ENCODE results near the gene KCNK10. TPM values are rescaled to one million over a fixed set of nuclear protein-coding genes. Genes with fewer than 3 reads are reported as not detected.

The KCNK10 gene
- total RNA-seq, 6 experiments from 2014 or later: not detected

- Histone ChIP-seq H3K9me3 (no peaks in the 10 kb centered on the region), H3K4me3 (no peak overlapping the region), H3K27ac (no peak overlapping the region), H3K4me1 (no peaks in the 10 kb centered on the region), H3K36me3 (no peaks in the 10 kb centered on the region), H3K27me3 (no peaks in the 10 kb centered on the region)
- intact Hi-C loops (cut with DNase I): no loop called here
- ATAC-seq: no peak
- WGBS (ENCODE audit: insufficient coverage, low coverage, low lambda C conversion rate, missing lambda C conversion rate): 64% methylated on average over 5 of the region's 7 CpGs
- DNase-seq: no peak
- TF ChIP-seq, protein P1, sequence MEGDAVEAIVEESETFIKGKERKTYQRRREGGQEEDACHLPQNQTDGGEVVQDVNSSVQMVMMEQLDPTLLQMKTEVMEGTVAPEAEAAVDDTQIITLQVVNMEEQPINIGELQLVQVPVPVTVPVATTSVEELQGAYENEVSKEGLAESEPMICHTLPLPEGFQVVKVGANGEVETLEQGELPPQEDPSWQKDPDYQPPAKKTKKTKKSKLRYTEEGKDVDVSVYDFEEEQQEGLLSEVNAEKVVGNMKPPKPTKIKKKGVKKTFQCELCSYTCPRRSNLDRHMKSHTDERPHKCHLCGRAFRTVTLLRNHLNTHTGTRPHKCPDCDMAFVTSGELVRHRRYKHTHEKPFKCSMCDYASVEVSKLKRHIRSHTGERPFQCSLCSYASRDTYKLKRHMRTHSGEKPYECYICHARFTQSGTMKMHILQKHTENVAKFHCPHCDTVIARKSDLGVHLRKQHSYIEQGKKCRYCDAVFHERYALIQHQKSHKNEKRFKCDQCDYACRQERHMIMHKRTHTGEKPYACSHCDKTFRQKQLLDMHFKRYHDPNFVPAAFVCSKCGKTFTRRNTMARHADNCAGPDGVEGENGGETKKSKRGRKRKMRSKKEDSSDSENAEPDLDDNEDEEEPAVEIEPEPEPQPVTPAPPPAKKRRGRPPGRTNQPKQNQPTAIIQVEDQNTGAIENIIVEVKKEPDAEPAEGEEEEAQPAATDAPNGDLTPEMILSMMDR (IDR thresholded peaks at IDR 0.05): no peak
- TF ChIP-seq POLR2A (IDR thresholded peaks at IDR 0.05): no peak
Measured at GRCh38 chr14:88142997-88143396, 180.1 kb downstream of the KCNK10 start.

DNA sequence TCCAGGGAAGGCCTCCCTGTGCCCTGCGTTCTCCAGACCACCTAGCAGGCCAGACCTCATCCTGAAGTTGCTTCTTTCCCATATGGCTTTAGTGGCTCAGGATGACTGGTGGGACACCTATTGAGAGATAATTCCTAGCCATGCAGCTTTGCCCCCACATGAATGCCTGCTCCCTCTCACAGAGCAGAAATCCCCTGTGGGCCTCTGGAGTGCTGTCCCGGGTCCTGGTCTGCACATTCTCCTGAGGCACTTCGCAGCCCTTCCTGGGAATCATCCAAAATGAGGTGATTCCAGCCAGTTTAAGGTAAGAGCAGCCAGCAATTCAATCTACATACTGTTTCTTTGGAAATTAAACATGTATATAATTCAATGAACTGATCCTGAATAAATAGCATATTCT lies 182.2 kb downstream of the KCNK10 start:
- DNase-seq: no peak
- H3K9me3 ChIP-seq: no peaks in the 10 kb centered on the region
- H3K4me1 ChIP-seq: no peaks in the 10 kb centered on the region
- TF ChIP-seq, protein P1 (IDR thresholded peaks at IDR 0.05): no peak
- no peak for TF ChIP-seq POLR2A (IDR thresholded peaks at IDR 0.05)
- H3K27ac ChIP-seq: no peak overlapping the region
- H3K36me3 ChIP-seq: no peaks in the 10 kb centered on the region
- WGBS (ENCODE audit: insufficient coverage, low coverage, low lambda C conversion rate, missing lambda C conversion rate): 89% methylated on average over 3 of the region's 3 CpGs
- no peaks in the 10 kb centered on the region for H3K27me3 ChIP-seq
- intact Hi-C loops (cut with DNase I): no loop called here
- ATAC-seq: no peak
- no peak overlapping the region for H3K4me3 ChIP-seq

DNA sequence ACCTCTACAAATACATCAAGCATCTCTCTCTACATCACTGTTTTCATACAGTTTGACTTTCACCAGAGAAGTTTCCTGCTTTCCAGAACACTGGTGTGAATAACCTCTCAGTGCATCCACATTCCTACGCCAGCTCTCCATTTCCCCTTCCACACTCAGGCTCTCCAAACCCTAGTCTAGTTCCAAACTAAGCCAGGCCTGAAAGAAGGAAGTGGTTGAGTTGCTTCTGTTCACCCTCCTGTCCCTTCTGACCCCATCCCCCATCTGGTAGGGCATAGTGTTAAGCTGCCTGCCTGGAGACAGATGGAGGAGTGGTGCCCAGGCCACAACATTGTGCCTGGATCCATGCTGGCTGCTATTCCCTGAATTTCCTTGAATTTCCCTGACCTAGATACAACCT lies 185.7 kb downstream of the KCNK10 start:
- peak in 3 of 4 donors; percentile 22 to 38 (median 28) for ATAC-seq
- no peaks in the 10 kb centered on the region for H3K36me3 ChIP-seq
- no peak overlapping the region for H3K27ac ChIP-seq
- 80% methylated on average over 1 of the region's 1 CpG for WGBS (ENCODE audit: insufficient coverage, low coverage, low lambda C conversion rate, missing lambda C conversion rate)
- no peaks in the 10 kb centered on the region for H3K27me3 ChIP-seq
- no peaks in the 10 kb centered on the region for H3K9me3 ChIP-seq
- TF ChIP-seq, protein P1 (IDR thresholded peaks at IDR 0.05): no peak
- TF ChIP-seq POLR2A (IDR thresholded peaks at IDR 0.05): no peak
- DNase-seq: no peak
- no peaks in the 10 kb centered on the region for H3K4me1 ChIP-seq
- intact Hi-C loops (cut with DNase I): no loop called here
- H3K4me3 ChIP-seq: no peak overlapping the region

Other genes starting within 250 kb of the KCNK10 start
- gene SPATA7, start 62.4 kb upstream of the KCNK10 start, total RNA-seq: 10 to 100 TPM in 1 of 6 experiments, 1 to 10 TPM in 5; 3.3 to 10.2 (median 5.6) TPM
- 10 to 100 TPM in 4 of 6 experiments, 1 to 10 TPM in 2; 6.0 to 12.2 (median 10.3) TPM for gene PTPN21, start 231.7 kb upstream of the KCNK10 start, total RNA-seq
- gene ZC3H14, start 239.8 kb upstream of the KCNK10 start, total RNA-seq: 10 to 100 TPM; 37.2 to 52.5 (median 42.1) TPM